GM12892 (cell line): ENCODE results near the gene ZNF594.
"Not testable (repeated sequence)": the region's sequence is repeated elsewhere in the genome, so short reads cannot be mapped to it uniquely, and the experiment has no call there.

ENCODE experiments used
- POLR2A ChIP-seq: IDR thresholded peaks from 2 replicates; pipeline ENCODE4 v1.6.1; 2011; ENCODE audit warnings: low read depth, low read length, control low read depth
- TAF1 ChIP-seq: IDR thresholded peaks from 2 replicates; pipeline ENCODE4 v1.6.1; 2011; ENCODE audit warnings: low read depth, mild to moderate bottlenecking, control low read depth, low read length, borderline replicate concordance

DNA sequence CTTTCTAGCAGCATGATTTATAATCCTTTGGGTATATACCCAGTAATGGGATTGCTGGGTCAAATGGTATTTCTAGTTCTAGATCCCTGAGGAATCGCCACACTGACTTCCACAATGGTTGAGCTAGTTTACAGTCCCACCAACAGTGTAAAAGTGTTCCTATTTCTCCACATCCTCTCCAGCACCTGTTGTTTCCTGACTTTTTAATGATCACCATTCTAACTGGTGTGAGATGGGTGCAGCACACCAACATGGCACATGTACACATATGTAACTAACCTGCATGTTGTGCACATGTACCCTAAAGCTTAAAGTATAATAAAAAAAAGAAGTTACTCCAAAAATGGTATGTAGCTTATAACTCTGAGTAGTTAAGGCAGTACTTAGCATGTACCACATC lies 31.0 kb downstream of the ZNF594 start:
- TF ChIP-seq TAF1, POLR2A: not testable (repeated sequence)
